ENCODE data around the gene PPFIBP2.

Gene PPFIBP2

DNA sequence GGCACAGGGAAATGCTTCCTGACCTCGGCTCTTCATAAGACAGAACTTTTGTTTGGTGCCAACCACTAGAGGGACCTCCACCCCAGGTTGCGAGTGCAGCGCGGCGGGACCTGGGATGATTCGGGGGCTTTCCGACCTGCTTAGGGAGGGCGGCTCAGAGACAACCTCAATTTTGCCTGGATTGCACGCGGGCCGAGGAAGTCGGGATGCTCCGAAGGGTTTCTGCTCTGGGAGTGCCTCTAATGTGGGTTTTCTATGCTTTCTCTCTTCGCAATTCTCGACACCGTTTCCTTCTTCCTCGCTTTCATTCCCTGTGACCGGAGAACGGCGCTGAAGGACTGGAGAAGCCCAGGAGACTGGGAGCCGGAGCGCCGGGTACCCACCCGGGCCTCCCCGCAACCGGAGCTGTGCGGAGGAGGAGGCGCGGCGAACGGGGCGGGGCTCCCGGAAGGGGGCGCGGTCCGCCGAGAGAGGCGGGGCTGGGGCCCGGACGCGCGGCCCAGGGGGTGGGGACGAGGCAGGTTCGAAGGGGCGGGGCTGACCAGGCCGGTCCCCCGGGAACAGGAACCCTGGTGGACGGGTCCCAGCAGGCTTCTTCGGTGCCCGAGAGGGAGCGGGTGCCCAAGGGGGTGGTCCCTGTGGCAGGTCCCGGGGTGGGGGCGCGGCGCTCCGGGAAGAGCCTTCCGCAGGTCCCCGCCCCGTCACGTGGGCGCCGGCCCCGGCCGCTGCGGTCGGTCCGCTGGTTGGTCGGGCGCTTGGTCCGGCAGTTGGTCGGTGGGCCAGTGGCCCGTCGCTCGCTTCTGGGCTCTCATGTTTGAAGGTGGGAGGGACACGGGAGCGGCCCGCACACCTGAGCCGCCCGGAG, at the start of gene PPFIBP2:
TSS of gene PPFIBP2 (plus strand) at position 766 of the 865 bp plus-strand sequence. CDS start 35,477 bp downstream, outside the sequence.
- peak; percentile 17 to 96 (median 83) for DNase-seq

DNA sequence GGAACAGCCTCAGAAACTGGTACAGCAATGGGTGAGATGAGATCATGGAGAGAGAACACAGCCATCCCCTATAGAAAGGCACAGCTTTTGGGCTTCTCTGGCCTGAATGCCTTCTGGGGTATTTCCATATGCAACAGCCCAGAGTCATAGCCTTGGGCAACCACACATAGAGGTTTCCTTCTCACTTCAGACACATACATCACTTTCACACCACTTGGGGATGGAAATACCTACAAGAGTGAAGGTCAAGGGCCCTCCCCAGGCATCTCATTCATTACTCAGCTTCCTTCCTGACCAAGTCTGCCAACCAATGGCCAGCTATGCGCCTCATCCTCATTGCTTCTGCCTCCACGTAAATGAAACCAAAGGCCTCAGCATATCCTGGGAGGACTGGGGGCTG, 46.1 kb upstream of the PPFIBP2 start:
- DNase-seq, result no peak

- no peak for DNase-seq
These were observed 44.4 kb upstream of the PPFIBP2 start for GRCh38 chr11:7469351-7469865.

DNA sequence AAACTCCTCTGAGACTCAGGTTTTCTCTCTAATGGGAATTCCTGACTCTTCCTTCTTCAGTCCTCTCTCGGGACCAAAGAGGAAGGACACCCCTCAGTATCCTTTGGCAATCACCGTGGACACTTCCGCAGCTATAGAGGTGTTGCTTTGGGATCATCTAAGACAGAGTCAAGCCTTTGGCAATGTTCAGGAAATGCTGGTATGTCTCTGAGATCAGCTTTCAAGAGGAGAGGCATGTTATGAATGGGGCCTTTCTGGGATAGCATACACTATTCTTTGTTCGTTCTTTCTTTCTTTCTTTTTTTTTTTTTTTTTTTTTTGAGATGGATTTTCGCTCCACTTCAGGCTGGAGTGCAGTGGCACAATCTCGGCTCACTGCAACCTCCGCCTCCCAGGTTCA, 42.7 kb upstream of the PPFIBP2 start:
- no peak for DNase-seq

DNA sequence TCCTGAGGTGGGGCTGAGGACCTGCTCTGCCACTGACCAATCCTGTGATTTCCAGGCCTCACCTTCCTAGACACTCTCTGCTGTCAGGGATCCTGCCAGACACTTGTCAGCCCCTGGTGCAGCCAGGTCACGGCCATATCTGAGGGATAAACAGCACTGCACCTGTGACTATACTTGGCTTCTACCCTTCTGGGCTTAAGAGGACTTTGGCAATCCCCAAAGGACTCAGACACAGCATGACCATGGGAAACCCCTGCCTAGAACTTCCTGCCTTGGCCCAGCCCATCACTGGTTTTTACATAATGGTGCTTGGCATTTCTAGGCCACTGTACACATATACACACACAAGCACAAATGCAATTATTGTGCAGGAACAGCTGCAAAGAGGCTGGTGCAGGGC, 40.1 kb upstream of the PPFIBP2 start:
- no peak for DNase-seq

- DNase-seq, result no peak
These were observed 33.7 kb upstream of the PPFIBP2 start for GRCh38 chr11:7480113-7480512.

GRCh38 chr11:7484131-7484530, 29.7 kb upstream of the PPFIBP2 start:
- DNase-seq, result no peak

DNA sequence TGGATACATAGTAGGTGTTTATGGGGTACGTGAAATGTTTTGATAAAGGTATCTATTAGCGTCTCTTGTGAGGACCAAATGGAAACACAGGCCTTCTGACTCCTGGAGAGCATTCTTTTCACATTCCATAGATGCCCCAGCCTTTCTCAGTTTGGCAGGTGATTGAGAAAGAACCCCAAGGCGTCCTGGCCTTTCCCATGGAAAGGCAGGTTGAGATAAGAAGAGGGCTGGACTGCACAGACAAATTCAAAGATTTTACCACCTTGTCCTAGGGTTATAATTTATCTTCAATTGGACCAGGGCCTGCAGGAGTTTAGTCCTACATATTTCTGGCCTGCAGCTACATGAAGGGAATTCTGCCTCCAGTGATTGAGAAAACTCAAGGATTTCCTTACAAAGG, 29.2 kb upstream of the PPFIBP2 start:
- no peak for DNase-seq

DNA sequence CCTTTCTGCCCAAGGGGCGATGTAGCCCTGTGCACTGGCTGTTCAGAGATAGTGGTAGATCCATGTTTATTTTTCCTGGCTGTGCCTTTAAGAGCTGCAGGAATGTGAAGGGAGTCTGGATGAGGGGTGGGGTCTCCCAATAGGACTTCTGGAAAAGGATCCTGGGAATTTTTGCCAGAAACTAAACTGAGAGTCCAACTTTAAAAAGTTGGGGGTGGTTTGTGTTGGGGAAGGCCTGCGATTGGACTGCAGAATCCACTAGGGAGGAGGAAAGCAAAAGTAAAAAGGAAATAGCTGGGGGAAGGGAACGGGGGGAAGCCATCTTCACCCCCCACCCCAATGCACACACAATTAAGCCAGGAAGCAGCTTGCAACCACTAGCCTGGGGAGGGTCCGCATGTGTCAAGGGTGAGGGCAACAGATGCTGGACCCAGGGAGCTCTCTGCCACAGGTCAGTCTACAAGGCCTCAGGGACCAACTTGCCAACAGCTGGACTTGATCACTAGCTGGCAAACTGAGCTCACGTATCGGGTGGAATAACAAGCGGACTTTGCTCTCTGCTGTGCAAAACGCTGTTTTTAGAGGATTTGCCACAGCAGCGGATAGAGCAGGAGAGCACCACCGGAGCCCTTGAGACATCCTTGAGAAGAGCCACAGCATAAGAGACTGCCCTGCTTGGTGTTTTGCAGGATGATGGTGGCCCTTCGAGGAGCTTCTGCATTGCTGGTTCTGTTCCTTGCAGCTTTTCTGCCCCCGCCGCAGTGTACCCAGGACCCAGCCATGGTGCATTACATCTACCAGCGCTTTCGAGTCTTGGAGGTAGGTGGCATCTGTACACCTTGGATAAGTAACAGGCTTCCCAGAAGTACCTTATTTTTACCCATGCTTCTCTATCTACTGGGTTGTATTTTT, 28.4 kb upstream of the PPFIBP2 start, which contains the start of gene OLFML1:
TSS of gene OLFML1 (plus strand) at position 321 of the 912 bp plus-strand sequence. CDS start at position 691, 370 bp downstream.
- no peak for DNase-seq

DNA sequence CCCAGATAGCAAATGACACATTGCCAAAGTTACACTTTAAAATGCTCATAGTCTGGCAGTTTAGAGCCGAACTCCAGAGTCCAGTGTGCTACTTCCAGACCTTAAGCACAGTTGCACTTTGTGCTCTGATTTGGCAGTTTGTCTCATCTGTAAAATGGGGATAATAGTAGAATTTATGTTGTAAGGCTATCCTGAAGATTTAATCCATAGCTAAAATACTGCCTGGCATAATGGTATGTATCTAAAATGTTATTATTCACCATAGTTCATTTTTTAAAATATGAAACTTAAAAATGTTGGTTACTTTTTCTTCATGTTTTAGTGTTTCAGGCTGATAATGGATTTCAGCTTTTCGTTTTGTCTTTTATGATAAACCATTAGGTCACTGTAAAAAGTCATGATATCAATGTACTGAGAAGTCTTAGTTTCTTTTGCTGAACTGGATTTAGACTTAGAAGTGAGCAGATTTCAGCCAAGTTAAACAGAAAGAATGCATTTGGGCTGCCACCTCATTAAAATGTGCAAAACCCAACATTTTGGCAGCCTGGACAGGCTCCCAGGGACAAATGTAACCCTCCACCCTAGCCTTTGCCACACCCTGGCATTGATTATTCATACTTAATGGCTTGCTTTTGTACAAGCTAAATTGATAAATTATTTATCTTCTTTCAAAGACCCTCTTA, 27.6 kb upstream of the PPFIBP2 start:
- DNase-seq, result no peak

DNA sequence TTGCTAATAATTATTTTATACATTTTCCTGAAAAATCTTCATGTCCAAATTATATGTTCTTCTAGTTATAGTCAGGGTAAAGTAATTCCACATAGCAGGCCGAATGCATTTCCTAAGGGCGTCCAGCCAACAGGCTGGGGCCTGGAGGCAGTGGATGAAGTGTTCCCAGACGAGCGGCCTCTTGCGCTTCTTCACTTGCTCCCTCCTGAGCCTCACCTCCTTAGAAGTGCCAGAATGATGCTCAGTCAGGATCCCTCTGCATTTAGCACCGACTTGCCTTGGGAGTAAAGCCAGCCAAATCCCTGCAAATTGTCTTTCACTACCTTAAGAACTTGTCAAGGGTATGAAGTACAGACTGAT, 27.0 kb upstream of the PPFIBP2 start:
- DNase-seq, result no peak

DNA sequence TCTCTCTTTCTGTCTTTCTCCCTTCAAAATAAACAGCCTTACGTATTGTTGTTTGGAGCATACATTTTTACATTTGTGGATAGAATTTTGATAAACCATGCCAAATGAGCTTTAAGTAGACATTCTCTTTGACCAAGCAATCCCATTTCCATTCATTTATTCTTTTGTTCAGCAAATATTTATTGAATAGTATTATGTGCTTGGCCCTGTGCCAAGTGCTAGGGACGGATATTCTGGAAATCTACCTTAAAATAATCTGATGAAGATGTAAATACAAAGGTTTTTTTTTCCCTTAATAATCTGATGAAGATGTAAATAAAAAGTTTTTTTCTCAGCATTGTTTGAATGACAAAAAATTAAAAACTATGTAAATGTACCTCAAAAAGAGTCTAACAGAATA, 26.4 kb upstream of the PPFIBP2 start:
- no peak for DNase-seq

DNA sequence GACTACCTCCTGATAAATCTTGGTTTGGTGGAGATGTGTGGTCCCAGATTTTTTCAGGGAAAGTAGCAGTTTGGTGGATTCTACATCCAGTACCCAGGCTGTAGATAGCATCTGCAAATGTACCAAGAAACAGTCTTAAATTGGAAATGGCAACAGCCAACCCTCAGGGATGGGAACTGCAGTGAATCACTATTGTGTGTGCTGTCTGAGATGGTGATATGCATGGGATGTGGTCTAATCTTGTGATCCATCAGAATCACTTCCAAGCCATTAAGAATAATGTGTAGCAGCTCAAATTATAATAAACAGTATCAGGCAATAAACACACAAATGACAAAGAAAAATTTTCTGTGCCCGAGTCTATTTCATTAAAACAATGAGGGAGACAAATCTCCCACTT, 25.1 kb upstream of the PPFIBP2 start:
- DNase-seq, result no peak

GRCh38 chr11:7489376-7489775, 24.4 kb upstream of the PPFIBP2 start:
- DNase-seq, result no peak

GRCh38 chr11:7490054-7490453, 23.7 kb upstream of the PPFIBP2 start:
- DNase-seq, result no peak

DNA sequence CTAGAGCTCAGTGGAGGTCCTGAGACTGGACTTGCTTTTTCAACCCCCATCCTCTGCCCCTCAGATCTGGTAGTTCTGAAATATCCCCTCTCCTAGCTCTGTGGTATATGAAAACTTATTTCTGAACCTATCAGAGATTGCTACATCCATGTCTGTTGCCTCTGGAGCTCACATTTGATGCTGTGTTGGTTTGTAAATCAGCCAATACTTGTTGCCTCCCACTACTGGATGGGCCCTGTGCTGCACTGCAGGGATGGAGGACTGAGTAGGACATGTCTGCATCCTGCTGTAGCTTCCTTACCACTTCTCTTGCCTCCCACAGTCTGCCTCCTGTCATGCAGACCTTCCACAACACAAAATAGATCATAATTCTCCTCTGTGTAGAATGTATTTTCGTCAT, 23.3 kb upstream of the PPFIBP2 start:
- no peak for DNase-seq

DNA sequence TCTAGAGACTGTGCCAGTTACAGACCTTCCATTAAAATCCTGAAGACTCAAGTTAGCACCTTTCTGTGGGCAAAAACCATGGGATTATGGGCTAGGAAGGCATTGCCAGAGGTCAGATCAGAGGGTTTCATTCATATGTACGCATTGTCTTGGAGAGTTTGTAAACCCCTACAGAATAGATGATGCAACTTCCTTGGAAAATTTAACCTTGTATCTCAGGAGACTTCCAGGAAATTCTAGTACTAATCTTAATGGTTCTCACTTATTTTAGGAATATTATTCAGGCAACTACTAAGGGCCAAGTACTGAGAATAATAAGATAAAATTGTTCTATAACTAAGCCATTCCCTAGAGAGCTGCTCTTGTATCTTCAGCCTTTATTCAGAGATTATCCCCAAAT, 21.5 kb upstream of the PPFIBP2 start:
- DNase-seq, result no peak

DNA sequence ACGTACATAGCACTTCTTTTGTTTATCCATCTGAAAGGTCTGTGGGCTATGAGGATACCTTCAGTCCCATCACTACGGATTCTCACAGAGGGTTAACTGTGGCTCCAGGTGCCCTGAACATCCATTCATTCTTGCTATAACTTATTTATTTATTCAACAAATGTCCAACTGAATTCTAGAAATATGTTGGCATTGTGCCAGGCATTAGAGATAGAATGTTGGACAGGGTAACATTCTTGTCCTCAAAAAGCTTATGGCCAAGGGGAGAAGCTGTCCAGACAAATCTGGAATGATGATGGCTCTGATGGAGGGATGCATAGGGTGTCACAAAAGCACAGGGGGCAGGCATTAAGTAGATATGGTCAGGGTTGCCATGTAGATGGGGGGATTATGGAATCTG, 20.1 kb upstream of the PPFIBP2 start:
- DNase-seq, result no peak

- DNase-seq, result no peak
These were observed 19.6 kb upstream of the PPFIBP2 start for GRCh38 chr11:7494086-7494745.

- peak in 1 of 51 donors; percentile 14 for DNase-seq
These were observed 17.8 kb upstream of the PPFIBP2 start for GRCh38 chr11:7495882-7496551.

Data from hypothalamus (tissue), 51 donors.